GM18499 (cell line): ENCODE data around the gene SYNJ2.

Source experiments
- ATAC-seq: cut with Tn5 transposase; IDR thresholded peaks from one replicate; pipeline ENCODE4 v1.9.1; 2021; ENCODE audit warnings: moderate number of reproducible peaks; ENCODE audit not compliant: insufficient read depth, unreplicated experiment

SYNJ2 gene

DNA sequence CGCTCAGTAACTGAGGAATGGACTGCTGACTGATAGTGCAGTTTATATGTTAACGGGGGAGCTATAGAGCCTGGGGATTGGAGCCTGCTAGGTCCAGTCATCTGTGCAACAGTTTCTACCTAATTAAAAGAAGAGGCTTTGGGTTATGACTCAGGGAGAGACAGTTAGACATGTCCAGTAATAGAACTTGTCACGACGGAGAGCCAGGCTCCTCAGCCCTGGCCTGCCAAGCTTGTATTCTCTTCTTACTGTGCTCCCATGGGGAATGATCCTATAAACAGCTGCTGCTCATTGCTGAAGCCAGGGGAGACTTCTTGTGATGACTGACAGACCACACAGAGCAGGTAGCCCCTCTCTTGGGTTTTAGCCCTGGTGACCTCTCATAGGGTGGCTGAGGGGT, 69.3 kb downstream of the SYNJ2 start:
- no peak for ATAC-seq

DNA sequence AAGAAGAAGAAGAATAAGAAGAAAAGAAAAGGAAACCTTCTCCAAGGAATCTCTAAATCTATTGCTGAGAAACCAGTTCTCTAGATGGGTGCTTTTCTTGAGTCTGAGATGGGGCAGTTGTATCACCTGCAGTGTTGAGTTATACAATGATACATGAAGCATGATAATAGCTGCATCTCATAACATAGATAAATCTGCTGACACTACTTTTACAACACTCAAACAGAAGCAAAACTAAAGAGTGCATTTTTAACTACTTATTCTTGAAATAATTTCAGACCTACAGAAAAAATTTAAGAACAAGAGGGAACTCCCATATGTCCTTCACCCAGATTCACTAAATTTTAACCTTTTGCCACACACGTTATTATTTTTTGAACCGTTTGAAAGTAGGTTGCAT, 70.3 kb downstream of the SYNJ2 start:
- ATAC-seq: no peak

GRCh38 chr6:158053377-158054313, 72.0 kb downstream of the SYNJ2 start:
- ATAC-seq: no peak

DNA sequence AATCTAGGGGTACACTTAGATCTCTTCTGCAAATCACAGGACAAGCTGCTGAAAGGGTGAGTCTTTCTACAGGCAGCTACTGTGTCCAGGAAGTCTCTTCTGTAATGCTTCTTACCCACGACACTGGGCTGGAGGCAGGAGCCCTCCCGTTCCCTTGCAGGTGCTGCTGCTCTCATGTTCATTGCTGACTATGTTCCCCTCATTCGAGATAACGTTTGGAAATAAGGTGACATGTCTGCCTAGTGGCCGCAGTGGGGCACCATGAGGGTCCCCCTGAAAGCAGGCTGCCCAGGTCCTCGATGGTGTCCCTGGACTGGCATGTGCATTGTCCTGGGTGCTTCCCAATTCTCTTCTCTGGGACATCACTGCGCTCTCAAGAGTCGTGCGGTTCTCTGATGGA, 74.7 kb downstream of the SYNJ2 start:
- no peak for ATAC-seq

- no peak for ATAC-seq
Measured at GRCh38 chr6:158056804-158057203, 75.1 kb downstream of the SYNJ2 start.

GRCh38 chr6:158057213-158057987, 75.7 kb downstream of the SYNJ2 start:
- ATAC-seq: no peak

DNA sequence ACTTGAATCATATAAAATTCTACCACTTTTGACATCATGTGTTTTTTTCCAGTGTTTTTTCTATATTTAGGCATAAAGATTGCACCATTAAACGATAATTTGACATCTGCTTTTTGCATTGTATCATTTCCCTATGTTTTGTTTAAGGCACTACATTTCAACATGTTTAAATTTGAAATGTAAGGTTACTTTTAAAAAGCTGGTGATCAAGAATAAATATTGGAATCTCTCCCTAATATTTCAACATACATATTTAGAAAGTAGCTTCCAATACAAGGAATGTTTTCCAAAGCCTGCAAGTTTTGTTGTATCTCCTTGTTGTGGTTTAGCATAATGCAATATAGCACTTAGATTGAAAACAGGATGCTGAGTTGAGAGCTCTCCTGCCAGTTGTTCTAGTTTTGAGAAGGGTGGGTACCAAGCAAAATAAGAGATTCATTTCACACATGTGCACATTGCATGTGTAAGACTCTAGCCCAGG, 76.5 kb downstream of the SYNJ2 start:
- ATAC-seq: no peak

GRCh38 chr6:158059108-158059507, 77.4 kb downstream of the SYNJ2 start:
- ATAC-seq: no peak

DNA sequence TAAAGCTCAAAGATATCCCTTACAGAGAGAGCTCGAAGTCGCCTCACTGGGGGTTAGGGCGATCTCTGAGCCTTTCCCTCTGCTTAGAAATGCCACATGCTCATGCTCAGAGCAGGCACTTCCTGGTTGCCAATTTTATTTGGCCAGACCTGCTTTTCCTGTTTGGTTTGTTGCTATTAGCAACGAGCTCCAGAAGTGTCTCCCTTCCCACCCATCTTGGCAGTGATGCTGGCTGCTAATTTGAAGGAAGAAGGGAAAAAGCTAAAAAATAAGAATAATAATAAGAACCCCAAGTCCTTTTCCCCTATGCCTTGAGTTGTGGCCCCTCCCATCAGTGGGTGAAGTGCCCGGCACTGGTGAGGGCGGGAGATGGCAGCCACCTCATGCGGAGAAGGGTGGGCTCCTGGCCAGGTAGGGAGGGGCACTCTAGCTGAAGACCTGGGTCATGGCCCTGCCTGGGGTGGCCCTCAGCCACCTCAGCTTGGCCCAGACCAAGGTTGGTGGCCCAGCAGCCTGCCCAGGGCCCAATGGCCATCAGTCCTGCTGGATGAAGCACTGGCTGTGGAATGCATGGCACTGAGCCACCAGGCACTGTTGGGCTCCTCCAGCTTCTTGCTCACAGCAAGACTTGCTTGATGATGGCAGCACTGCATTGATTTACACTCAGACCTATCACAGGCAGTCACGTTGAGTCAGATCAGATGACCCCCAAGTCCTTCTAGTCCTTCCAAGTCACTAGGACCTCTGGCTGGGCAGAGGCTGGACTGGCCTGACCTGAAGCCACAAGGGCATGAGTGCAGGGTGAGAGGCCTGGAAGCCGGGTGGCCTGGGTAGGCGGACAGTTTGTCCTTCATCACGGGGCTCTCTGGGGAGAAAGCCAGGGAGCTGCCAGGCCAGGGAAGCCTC, 79.0 kb downstream of the SYNJ2 start:
- ATAC-seq: no peak

- ATAC-seq: no peak
Measured at GRCh38 chr6:158061361-158061708, 79.7 kb downstream of the SYNJ2 start.

DNA sequence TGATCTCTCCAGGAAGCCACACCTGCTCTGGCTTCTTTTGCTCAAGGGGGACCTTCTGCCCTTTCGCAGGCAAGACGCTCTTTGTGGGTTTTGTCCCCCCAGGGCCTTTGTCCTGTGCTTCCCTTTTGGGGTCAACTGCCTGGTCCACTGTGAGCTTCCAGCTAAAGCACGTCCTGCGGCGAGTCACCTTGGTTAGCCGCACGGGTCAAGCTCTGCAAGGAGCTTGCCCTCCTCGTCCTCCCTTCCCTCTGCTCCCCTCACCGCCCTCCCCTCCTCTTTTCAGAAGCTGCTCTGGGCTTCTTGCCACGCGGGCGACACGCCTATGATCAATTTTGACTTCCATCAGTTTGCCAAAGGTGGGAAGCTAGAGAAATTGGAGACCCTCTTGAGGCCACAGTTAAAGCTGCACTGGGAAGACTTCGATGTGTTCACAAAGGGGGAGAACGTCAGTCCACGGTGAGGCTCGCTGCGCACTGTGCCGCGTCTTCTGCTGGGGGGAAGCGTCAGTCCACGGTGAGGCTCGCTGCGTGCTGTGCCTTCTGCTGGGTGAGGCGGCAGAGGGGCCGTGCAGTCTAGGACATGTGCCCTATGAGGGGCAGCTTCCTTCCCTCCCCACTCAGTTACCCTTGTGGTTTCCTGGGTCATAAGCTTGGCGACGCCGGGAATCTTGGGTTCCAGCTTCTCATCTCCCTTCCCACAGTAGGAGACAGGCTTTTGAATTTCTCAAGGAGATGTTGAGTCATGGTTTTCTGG, 80.2 kb downstream of the SYNJ2 start:
- ATAC-seq: no peak

DNA sequence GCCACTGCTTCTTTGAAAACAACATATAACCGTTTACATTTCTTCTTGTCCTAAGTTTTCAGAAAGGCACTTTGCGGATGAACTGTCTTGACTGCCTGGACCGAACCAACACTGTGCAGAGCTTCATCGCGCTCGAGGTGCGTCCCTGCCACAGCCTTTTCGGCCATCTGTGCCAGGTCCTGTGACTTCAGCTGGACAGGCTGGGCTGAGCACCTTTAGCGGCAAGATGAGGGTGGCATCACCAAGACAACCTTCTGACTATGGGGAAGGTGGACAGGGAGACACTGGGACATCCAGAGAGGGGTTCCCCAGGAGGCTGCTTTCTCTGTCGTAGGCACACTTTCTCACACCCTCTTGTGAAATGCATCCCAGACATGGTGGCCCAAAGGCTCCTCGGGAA, 82.1 kb downstream of the SYNJ2 start:
- no peak for ATAC-seq

DNA sequence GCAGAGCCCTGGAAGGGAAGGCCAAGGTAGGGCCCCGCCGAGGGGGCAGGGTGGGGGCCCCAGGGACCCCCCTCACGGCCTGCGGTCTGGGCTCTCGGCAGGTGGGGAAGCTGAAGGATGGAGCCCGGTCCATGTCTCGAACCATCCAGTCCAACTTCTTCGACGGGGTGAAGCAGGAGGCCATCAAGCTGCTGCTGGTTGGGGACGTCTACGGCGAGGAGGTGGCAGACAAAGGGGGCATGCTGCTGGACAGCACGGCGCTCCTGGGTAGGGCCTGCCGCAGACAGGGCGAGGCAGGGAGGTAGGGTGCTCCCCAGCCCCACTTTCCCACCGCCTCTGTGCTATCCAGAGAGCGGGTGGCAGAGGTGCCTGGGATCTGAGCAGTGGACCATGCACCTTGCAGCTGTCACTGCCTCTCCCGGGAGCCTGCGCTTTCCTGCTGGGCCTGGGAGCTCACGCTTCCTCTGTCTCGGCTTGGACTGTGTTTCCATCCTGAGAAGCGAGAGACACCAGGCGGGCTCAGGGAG, 83.1 kb downstream of the SYNJ2 start:
- ATAC-seq: no peak

DNA sequence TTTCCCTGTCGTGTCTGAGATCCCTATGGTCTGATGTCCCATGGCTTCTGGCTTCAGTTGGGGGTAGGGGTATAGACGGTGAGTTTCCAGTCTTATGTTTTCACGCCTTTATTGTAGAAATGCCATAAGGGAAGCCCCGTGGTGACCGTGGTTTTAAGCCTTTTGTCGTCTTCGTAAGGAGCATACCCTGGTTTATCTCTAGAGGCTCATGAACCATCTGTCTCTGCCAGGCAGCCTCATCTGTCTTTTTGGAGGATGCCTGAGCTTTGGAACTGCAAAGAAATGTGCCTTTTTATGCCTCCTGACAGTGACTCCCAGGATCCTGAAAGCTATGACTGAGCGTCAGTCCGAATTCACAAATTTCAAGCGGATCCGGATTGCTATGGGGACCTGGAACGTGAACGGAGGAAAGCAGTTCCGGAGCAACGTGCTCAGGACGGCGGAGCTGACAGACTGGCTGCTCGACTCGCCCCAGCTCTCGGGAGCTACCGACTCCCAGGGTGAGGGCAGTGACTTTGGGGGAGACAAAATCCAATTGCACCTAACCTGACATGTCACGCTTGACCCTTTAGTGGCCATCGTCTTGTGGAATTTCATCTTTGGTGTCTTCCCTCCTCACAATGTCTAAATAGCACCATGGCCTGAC, 84.6 kb downstream of the SYNJ2 start:
- ATAC-seq: no peak

DNA sequence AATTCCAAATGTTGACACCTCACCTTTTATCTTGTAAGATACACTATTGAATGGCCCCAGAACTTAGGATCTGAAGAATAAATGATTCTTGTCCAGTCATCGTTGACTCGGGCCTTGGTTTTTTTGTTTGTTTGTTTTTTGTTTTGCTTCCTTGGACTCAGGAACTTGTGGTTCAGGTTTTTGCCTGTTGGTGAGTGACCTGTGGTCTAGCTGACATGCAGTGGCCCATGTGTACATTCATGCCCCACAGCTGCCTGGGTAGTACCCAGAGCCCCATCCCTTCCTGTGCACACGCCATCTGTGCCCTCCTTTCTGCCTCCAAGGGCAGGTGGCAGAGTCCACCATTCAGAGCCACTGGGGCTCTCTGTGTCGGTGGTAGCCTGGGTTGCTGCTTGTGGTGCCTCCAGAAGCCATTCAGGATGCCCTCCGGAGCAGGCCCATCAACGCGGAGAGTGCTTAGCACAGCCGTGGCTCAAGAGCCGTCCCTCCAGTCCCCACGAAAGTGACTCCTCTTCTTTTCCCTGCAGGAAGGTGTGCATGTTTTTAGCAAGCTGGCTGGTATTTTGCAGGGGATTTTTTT, 85.9 kb downstream of the SYNJ2 start:
- no peak for ATAC-seq

DNA sequence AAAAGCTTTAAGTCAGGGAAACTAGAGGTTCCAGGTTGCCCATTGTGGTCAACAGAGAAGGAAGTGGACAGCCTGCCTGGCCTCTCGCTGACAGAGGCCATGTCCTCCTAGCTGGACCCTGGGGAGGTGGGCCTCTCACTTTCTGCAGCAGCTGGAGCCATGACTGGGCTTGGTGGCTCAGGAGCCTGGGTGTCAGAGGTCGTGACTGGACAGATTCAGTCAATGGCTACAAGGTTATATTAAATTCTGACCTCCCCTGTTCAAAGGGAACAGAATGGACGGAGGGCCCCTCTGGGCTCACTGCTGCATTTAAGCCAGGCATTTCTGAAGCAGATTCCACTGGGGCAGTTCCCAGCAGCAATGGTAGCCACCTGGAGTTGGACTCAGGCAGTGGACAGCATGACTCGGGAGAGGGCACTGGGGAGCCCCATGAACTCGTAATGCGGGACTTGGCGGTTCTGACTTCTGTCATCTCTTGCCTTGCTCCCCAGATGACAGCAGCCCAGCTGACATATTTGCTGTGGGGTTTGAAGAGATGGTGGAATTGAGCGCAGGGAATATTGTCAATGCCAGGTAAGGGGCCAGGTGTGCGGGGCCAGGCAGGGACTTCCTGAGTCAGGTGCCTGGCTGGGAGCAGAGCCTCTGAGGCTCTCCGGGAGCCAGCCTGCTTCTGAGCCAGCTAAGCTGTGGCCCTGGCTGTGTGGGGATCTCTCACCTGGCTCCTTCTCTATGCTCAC, 86.7 kb downstream of the SYNJ2 start:
- ATAC-seq: no peak

GRCh38 chr6:158068893-158069799, 87.5 kb downstream of the SYNJ2 start:
- no peak for ATAC-seq
